Right lobe of liver (tissue), 4 donors: ENCODE data around the gene STAC2.

Source experiments
- POLR2A ChIP-seq: fragments of 450-650 bp; IDR thresholded peaks from one replicate; pipeline ENCODE4 v1.6.1; 2017; ENCODE audit warnings: antibody characterized with exemption, mild to moderate bottlenecking
- TF ChIP-seq, protein P1 (sequence below), 4 donors: fragments of 200-600 bp in 3 of 4; fragments of 450-650 bp in 1 of 4; IDR thresholded peaks; one replicate each; pipeline versions ENCODE4 v1.5.1 to v1.8.0; 2016 to 2022; ENCODE audit warnings: antibody characterized with exemption in 4 of 4, mild to moderate bottlenecking in 2 of 4
- donor health status: DM: no; HTN: no; CAD: no.
- donor health status: DM: no; HTN: no; CAD: no.
- donor health status: DM: no; HTN: yes; CAD: no.

DNA sequence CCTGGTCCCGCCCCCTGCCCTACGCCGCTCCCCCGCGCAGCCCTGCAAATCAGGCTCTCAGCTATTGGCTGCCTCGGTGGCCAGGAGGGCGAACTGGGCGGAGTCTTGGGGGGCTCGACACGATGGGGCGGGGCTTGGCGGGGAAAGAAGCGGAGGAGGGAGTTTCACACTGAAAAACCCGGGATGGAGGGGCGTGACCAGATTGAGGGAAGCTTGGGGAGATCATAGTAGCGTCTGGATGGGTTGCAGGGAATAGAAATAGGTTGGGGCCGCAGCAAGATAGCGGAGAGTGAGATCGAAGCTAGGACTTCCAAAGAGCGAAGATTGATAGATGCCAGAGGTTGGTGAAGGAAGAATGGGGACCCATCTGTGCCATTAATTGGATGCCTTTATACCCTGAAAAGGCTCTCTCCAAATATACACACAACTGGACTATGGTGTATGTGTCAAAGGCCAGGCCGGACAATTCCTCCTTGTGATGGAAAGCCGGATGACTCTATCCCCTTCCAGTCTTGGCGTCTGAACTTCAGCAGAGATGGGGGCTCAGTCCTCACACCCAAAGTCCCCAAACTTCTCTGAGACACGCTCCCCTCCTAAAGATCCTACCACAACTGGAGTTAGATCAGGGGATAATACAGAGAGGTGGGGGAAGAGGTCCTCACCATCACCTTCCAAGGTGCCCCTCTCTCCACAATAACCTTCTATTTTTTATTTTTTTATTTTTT is 376 bp upstream of the STAC2 start:
- TF ChIP-seq, protein P1, sequence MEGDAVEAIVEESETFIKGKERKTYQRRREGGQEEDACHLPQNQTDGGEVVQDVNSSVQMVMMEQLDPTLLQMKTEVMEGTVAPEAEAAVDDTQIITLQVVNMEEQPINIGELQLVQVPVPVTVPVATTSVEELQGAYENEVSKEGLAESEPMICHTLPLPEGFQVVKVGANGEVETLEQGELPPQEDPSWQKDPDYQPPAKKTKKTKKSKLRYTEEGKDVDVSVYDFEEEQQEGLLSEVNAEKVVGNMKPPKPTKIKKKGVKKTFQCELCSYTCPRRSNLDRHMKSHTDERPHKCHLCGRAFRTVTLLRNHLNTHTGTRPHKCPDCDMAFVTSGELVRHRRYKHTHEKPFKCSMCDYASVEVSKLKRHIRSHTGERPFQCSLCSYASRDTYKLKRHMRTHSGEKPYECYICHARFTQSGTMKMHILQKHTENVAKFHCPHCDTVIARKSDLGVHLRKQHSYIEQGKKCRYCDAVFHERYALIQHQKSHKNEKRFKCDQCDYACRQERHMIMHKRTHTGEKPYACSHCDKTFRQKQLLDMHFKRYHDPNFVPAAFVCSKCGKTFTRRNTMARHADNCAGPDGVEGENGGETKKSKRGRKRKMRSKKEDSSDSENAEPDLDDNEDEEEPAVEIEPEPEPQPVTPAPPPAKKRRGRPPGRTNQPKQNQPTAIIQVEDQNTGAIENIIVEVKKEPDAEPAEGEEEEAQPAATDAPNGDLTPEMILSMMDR (IDR thresholded peaks at IDR 0.05): no peak
- TF ChIP-seq POLR2A: no peak
